HG03342 (cell line): ENCODE results near the gene LRP5.
"Not testable (repeated sequence)": the region's sequence is repeated elsewhere in the genome, so short reads cannot be mapped to it uniquely, and the experiment has no call there.

Source experiments
- ATAC-seq: cut with Tn5 transposase; IDR thresholded peaks from one replicate; pipeline ENCODE4 v1.9.1; 2021; ENCODE audit warnings: mild to moderate bottlenecking, moderate library complexity; ENCODE audit not compliant: unreplicated experiment

Gene LRP5

DNA sequence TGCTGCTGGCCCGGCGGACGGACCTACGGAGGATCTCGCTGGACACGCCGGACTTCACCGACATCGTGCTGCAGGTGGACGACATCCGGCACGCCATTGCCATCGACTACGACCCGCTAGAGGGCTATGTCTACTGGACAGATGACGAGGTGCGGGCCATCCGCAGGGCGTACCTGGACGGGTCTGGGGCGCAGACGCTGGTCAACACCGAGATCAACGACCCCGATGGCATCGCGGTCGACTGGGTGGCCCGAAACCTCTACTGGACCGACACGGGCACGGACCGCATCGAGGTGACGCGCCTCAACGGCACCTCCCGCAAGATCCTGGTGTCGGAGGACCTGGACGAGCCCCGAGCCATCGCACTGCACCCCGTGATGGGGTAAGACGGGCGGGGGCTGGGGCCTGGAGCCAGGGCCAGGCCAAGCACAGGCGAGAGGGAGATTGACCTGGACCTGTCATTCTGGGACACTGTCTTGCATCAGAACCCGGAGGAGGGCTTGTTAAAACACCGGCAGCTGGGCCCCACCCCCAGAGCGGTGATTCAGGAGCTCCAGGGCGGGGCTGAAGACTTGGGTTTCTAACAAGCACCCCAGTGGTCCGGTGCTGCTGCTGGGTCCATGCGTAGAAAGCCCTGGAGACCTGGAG lies 74.1 kb downstream of the LRP5 start:
- no peak for ATAC-seq

DNA sequence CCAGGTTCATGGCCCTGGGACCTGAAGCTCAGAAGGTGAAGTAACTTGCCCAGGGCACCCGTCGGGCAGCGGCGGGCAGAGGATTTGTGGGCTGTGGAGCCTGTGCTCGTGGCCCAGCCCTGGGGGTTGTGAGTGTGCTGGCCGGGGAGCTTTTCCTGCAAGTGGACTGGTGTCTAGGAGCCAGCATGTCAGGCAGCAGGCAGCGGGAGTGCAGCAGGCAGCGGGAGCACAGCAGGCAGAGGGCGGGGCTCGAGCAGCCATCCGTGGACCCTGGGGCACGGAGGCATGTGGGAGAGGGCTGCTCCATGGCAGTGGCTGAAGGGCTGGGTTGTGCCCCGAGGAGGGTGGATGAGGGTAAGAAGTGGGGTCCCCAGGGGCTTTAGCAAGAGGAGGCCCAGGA lies 75.4 kb downstream of the LRP5 start:
- ATAC-seq, result no peak

DNA sequence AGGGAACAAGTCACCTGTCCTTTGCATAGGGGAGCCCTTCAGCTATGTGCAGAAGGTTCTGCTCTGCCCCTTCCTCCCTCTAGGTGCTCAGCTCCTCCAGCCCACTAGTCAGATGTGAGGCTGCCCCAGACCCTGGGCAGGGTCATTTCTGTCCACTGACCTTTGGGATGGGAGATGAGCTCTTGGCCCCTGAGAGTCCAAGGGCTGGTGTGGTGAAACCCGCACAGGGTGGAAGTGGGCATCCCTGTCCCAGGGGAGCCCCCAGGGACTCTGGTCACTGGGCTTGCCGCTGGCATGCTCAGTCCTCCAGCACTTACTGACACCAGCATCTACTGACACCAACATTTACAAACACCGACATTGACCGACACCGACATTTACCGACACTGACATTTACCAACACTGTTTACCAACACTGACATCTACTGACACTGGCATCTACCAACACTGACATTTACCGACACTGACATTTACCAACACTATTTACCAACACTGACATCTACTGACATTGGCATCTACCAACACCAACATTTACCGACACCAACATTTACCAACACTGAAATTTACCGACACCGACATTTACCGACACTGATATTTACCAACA lies 76.3 kb downstream of the LRP5 start:
- no peak for ATAC-seq

DNA sequence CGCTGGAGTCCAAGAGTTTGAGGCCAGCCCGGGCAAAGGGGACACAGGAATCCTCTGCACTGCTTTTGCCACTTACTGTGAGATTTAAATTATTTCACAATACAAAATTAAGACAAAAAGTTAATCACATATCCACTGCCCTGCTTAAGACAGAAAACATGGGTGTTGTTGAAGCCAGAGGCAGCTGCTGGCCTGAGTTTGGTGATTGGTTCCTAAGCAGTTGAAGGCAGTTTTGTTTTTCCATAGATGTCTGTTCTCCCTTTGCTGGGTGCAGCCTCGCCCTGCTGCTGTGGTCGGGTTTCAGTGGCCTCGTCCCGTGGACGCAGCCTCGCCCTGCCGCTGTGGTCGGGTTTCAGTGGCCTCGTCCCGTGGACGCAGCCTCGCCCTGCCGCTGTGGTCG lies 77.9 kb downstream of the LRP5 start:
- no peak for ATAC-seq

DNA sequence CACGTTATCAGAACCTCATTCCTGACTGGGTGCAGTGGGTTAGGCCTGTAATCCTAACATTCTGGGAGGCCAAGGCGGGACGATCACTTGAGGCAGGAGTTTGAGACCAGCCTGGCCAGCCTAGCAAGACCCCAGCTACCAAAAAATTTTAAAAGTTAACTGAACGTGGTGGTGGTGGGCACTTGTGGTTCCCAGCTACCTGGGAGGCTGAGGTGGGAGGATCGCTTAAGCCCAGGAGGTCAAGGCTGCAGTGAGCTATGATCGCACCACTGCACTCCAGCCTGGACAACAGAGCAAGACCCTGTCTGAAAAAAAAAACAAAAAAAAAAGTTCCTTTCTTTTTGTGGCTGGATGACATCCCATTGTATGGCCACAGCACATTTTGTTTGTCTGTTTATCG lies 80.4 kb downstream of the LRP5 start:
- ATAC-seq, result no peak

DNA sequence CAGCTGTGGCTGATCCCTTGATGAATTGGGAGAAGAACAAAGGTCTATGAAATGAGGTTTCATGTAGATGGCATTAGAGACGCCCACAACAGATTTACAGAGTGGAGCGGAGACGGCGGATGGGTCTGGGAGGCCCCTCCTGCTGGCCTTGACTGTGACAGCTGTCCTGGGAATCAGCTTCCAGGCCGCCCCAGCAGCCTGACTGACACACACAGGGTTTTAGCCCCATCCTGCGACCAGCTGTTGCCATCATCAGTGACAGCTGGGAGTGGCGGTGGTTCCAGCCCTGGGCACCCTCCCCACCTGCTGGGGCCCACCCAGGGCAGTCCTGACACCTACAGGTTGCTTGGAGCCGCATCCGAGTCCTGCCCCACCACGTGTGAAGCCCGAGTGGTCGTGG lies 84.1 kb downstream of the LRP5 start:
- no peak for ATAC-seq

DNA sequence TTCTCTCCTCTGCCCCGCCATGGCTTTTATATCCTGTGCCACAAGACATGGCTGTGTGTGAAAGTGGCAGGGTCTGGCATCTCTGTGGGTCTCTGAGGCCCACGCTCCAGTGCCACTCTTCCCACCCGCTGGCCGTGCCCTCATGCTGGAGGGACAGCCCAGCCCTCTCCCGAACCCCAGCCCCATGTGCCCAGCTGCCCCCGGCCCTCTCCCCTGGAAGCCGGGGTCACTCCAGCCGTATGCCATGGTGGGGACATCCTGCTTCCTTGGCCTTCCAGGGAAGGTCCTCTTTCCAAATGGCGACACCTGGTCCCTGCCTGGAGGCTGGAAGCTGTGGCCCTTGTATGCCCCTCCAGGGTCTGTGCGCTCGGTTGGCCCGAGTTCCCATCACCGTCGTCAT lies 84.9 kb downstream of the LRP5 start:
- no peak for ATAC-seq

DNA sequence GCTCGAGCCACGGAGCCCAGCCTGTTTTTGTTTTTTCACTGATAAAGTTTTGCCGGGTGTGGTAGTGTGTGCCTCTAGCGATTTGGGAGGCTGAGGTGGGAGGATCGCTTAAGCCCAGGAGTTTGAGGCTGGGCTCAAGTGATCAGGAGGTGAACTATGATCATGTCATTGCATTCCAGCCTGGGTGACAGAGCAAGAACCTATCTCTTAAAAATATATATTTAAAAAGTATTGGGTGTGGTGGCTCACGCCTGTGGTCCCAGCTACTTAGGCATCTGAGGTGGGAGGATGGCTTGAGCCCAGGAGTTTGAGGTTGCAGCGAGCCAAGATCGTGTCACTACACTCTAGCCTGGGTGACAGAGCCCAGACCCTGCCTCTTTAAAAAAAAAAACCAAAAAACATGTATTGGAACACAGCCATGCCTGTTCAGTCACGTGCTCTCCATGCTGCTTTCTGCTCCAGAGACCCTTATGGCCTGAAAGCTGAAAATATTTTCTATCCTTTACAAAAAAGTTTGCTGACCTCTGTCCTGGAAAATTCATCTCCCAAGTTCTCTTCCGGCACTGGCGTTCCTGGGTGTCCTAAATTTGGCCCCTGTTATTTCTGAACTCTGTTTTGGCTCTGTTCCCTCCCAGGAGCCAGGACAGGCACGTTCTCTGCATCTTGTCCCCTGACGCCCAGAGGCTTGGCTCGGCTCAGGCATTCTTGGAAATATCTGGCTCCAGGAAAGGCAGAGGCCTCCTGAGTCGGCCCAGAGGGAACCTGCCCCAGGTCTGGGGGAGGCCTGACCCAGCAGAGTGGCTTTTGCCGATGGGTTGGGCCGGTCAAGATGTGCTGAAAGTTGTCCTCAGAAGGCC lies 86.8 kb downstream of the LRP5 start:
- ATAC-seq, result no peak

DNA sequence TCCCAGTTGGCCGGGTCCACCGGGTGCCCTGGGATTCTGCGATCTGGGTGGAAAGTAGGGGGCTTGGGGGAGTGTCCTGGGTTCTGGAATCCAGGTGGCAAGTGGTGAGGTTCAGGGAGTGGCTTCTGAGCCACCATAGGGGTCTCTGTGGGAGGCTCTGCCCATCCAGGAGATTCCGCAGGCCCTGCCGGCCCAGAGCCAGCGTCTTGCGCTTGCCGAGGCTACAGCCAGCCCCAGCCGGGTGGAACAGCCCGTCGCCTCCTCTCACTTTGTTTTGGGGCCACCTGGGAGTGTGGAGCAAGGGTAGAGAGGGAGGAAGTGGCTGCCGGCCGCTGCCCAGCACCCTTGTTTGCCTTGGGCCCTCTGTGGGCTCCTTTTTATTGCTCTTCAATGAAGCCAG lies 87.5 kb downstream of the LRP5 start:
- no peak for ATAC-seq

DNA sequence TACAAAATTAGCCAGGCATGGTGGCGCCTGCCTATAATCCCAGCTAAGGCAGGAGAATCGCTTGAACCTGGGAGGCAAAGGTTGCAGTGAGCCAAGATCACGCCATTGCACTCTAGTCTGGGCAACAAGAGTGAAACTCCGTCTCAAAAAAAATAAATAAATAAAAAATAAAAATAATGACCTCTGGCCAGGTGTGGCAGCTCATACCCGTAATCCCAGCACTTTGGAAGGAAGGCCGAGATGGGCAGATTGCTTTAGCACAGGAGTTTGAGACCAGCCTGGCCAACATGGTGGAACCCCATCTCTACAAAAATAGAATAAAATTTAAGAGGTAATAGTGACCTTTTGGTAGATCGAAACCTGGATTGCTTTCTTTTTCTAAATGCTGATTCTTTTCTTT lies 88.2 kb downstream of the LRP5 start:
- not testable (repeated sequence) for ATAC-seq

DNA sequence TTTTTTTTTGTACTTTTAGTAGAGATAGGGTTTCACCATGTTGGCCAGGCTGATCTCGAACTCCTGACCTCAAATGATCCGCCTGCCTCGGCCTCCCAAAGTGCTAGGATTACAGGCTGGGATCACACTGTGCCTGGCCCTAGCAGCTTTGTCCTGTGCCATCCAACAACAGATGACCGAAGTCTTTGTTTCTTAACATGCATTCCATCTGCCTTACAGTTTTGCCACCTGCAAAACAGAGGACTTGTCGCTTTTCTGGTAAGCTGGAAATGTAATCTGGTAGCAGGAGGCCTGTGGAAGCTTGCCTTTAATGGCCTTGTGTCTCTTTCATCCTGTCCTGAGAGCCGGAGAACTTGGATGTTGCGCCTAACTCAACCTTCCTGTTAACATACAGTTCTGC lies 89.5 kb downstream of the LRP5 start:
- no peak for ATAC-seq

DNA sequence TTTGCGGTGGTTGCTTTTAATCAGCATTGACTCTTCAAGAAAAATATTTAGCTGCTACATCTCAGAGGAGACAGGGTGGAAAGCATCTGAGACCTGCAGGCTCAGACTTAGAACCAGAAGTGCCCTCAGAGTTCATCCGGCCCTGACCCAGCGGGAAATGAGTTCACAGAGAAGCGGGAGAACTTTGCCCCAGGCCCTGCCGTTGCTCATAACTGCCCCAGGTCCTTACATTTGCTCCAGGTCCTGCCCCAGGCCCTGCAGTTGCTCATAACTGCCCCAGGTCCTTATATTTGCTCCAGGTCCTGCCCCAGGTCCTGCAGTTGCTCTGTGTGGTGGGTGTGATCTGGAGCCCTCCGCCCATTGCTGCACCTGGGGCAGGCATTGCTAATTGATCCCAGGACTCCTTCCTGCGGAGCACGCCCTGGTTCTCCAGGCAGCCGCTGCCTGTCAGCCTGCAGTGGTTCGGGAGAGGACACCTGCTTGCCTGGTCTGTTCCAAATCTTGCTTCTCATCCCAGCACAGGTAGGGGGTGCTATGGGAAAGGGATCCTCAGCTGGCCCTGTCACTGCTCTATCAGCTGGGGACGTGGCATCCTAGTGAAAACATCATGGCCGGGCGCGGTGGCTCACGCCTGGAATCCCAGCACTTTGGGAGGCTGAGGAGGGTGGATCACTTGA lies 90.1 kb downstream of the LRP5 start:
- ATAC-seq, result no peak

DNA sequence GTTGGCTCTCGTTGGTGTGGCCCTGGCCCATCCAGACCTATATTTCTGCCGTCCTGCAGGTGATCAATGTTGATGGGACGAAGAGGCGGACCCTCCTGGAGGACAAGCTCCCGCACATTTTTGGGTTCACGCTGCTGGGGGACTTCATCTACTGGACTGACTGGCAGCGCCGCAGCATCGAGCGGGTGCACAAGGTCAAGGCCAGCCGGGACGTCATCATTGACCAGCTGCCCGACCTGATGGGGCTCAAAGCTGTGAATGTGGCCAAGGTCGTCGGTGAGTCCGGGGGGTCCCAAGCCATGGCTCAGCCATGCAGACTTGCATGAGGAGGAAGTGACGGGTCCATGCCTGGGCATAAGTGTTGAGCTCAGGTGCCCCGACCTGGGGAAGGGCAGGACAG lies 91.0 kb downstream of the LRP5 start:
- ATAC-seq, result no peak

DNA sequence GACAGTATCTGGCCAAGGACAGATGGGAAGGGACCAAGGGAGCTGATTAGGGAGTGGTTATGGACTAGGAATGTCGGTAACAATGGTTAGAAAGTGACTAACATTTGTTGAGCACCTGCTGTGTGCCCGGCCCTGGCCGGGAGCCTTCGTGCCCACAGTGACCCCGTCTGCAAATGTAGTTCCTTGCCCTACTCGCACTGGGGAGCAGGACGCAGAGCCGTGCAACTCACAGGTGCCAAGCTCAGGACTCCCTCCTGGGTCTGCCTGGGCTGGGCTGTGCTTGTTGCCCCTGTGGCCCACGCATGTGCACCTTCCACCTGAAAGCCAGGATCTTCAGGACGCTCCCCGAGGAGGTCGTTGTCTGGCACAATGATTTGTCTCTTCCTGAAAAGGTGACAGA lies 91.4 kb downstream of the LRP5 start:
- no peak for ATAC-seq

DNA sequence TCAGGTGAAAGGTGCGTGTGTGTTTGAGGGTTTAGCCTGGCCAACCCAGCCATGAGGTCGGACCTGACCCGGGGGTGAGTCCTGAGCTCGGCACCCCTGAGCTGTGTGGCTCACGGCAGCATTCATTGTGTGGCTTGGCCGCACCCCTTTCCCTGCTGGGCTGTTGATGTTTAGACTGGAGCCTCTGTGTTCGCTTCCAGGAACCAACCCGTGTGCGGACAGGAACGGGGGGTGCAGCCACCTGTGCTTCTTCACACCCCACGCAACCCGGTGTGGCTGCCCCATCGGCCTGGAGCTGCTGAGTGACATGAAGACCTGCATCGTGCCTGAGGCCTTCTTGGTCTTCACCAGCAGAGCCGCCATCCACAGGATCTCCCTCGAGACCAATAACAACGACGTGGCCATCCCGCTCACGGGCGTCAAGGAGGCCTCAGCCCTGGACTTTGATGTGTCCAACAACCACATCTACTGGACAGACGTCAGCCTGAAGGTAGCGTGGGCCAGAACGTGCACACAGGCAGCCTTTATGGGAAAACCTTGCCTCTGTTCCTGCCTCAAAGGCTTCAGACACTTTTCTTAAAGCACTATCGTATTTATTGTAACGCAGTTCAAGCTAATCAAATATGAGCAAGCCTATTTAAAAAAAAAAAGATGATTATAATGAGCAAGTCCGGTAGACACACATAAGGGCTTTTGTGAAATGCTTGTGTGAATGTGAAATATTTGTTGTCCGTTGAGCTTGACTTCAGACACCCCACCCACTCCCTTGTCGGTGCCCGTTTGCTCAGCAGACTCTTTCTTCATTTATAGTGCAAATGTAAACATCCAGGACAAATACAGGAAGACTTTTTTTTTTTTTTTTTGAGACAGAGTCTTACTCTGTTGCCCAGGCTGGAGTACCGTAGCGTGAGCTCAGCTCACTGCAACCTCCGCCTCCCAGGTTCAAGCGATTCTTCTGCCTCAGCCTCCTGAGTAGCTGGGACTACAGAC lies 94.2 kb downstream of the LRP5 start:
- ATAC-seq, result no peak

DNA sequence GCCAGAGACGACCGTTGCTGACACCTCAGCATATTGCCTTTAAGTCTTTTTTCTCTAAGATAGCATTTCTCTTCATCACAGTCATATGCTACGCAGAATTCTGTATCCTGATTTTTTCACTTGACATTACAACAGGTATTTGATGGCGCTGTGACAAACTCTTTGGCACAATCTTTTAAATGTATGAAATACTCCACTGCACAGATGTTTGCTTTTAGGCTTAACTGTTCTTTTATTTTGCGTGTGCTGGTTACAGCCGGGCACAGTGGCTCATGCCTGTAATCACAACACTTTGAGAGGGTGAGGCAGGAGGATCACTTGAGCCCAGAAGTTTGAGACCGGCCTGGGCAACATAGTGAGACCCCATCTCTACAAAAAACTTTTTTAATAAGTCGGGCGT lies 96.1 kb downstream of the LRP5 start:
- no peak for ATAC-seq

DNA sequence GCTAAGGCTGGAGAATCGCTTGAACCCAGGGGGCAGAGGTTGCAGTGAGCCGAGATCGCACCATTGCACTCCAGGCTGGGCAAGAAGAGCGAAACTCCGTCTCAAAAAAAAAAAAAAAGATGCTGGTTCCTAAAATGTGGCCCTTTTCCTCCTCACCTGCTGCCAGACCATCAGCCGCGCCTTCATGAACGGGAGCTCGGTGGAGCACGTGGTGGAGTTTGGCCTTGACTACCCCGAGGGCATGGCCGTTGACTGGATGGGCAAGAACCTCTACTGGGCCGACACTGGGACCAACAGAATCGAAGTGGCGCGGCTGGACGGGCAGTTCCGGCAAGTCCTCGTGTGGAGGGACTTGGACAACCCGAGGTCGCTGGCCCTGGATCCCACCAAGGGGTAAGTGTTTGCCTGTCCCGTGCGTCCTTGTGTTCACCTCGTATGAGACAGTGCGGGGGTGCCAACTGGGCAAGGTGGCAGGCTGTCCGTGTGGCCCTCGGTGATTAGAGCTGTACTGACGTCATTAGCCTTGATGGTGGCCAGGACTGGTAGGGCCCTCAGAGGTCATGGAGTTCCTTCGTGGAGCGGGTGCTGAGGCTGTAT lies 97.5 kb downstream of the LRP5 start:
- ATAC-seq, result no peak

DNA sequence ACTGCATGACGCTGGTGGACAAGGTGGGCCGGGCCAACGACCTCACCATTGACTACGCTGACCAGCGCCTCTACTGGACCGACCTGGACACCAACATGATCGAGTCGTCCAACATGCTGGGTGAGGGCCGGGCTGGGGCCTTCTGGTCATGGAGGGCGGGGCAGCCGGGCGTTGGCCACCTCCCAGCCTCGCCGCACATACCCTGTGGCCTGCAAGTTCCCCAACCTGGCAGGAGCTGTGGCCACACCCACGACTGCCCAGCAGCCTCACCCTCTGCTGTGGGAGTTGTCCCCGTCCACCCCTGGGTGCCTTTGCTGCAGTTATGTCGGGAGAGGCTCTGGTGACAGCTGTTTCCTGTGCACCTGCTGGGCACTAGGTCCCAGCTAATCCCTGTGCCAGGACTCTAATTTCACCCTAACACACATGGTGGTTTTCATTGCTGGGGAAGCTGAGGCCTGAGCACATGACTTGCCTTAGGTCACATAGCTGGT lies 99.2 kb downstream of the LRP5 start:
- no peak for ATAC-seq

DNA sequence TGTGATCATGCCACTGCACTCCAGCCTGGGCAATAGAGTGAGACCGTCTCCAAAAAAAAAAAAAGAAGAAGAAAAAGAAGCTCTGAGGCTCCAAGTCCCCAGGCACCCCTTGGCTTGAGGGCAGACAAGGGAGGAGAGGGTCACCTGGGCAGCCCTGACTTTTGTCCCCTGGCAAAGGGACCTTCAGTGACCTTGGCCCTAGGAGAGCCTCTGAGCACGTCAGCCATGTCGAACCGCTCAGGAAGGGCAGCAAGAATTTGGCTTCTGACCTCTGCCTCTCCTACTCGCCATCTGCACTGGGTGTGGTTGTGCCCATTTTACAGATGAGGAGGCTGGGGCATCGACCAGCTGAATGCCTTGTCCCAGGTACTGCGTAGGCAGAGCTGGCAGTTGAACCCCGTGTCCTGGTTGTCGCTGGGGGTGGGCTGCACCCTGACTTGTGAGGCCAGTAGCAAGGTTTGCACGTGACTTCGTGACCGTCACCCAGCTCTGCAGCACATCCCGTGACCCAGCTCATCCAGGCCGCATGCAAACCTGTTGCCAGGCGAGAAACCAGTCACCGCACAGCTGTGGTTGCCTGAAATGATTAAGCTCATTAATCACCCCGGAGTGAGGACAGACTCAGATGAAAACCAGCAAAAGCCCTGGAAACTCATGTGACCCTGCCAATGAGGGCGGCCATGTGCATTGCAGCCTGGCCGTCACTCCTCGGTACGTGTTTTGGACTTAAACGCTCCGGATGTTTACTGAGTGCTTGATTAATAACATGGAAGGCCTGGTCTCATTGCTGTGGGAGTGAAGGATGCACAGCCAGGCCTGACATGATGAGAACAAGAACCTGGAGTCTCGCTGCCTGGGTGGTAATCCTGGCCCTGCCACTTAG lies 100.4 kb downstream of the LRP5 start:
- ATAC-seq, result no peak
